HUES48 (cell line): ENCODE results near the gene TULP4.

Experiments used
- H3K27ac ChIP-seq: one replicate; pipeline ENCODE4 v1.7.0; 2013; ENCODE audit warnings: low read depth, low read length, inconsistent platforms
- H3K27me3 ChIP-seq: 2 replicates; pipeline ENCODE4 v1.6.1; 2013; ENCODE audit warnings: mild to moderate bottlenecking, low read length; ENCODE audit not compliant: control insufficient read depth, insufficient read depth
- H3K36me3 ChIP-seq: 2 replicates; pipeline ENCODE4 v1.6.1; 2013; ENCODE audit warnings: low read length; ENCODE audit not compliant: control insufficient read depth, insufficient read depth
- H3K4me1 ChIP-seq: 2 replicates; pipeline ENCODE4 v1.6.1; 2013; ENCODE audit warnings: mild to moderate bottlenecking, low read length; ENCODE audit not compliant: control insufficient read depth, insufficient read depth
- H3K4me3 ChIP-seq: 2 replicates; pipeline ENCODE4 v1.5.1; 2013; ENCODE audit warnings: mild to moderate bottlenecking, low read depth, low read length
- H3K9ac ChIP-seq: 2 replicates; pipeline ENCODE4 v1.6.1; 2013; ENCODE audit warnings: mild to moderate bottlenecking, low read depth, low read length, moderate library complexity
- H3K9me3 ChIP-seq: 2 replicates; pipeline ENCODE4 v1.6.1; 2013; ENCODE audit warnings: low read length; ENCODE audit not compliant: control insufficient read depth, insufficient read depth

The TULP4 gene, protein sequence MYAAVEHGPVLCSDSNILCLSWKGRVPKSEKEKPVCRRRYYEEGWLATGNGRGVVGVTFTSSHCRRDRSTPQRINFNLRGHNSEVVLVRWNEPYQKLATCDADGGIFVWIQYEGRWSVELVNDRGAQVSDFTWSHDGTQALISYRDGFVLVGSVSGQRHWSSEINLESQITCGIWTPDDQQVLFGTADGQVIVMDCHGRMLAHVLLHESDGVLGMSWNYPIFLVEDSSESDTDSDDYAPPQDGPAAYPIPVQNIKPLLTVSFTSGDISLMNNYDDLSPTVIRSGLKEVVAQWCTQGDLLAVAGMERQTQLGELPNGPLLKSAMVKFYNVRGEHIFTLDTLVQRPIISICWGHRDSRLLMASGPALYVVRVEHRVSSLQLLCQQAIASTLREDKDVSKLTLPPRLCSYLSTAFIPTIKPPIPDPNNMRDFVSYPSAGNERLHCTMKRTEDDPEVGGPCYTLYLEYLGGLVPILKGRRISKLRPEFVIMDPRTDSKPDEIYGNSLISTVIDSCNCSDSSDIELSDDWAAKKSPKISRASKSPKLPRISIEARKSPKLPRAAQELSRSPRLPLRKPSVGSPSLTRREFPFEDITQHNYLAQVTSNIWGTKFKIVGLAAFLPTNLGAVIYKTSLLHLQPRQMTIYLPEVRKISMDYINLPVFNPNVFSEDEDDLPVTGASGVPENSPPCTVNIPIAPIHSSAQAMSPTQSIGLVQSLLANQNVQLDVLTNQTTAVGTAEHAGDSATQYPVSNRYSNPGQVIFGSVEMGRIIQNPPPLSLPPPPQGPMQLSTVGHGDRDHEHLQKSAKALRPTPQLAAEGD (N-terminal part only)

DNA sequence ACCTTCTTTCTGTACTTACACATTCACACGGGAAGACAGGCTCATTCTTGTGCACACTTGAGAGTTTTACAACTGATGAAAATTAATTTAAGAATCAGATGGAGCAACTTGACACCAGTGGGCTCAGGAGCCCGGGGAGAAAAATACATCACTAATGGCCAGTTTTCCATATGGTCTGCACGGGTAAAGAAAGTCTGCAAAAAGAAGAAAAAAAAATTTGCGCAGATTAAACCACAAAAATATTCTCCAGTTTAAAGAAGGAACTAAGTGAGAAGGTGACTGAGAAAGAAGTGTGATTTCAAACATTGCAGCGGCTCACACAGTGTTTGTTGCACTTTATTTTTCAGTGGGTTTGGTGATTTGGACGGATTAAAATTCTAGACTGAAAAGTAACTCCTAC lies at the start of gene TULP4:
Gene TULP4, plus strand, starts transcription at position 301 of the 400 bp plus-strand sequence. CDS start 1,552 bp downstream, outside the sequence.
- H3K36me3 ChIP-seq, result peaks cover 11% of the 10 kb centered on the region
- H3K9ac ChIP-seq, result no peak within 1 kb of the TSS
- no peaks in the 10 kb centered on the region for H3K4me1 ChIP-seq
- H3K27me3 ChIP-seq, result no peaks in the 10 kb centered on the region
- no peak within 1 kb of the TSS for H3K27ac ChIP-seq
- peaks cover 4% of the 10 kb centered on the region; the same call in 1 of the 2 replicates for H3K9me3 ChIP-seq
- no peak within 1 kb of the TSS for H3K4me3 ChIP-seq

DNA sequence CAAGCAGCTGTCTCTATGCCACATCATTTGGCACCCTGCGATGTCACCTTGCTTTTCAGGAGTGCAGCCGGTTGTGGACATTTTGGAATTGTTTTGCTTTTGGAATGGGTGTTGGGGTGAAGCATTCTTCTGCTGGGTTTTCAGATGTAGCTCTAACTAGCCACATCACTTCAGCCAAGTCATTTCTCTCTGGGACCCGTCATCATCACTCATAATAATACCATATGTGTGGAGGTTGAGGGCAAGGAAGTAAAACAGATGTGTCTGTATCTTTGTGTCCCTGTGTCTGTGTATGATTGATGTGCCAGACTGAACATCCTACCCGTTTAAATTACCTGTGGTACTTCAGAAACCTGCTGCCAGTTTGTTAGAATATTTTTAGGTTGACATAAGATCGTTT lies 49.5 kb upstream of the TULP4 start:
- peaks cover 7% of the 10 kb centered on the region; the same call in 1 of the 2 replicates for H3K36me3 ChIP-seq
- H3K27ac ChIP-seq, result no peak overlapping the region
- no peaks in the 10 kb centered on the region for H3K27me3 ChIP-seq
- no peaks in the 10 kb centered on the region for H3K9me3 ChIP-seq
- no peak overlapping the region for H3K4me3 ChIP-seq
- H3K4me1 ChIP-seq, result no peaks in the 10 kb centered on the region
- H3K9ac ChIP-seq, result no peak overlapping the region

DNA sequence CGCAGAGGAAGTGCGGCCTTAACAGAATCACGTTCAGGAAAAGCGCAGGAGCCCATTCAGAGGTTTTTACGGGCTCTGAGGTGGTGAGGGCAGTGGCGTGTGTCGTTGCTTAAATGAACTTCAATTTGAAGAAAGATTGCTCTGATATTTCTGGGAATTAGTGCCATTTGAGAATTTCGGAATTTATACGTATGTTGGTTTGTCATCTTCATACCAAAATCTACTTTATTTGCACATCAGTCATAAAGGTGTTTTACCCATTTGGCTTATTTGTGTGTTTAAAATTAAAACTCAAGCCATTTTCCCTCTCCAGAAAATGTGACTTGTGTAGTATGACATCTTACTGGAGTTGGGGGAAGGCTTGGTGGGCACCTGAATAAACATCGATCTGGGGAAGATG lies 48.1 kb upstream of the TULP4 start:
- Histone ChIP-seq H3K4me1 (peaks cover 10% of the 10 kb centered on the region), H3K4me3 (no peak overlapping the region), H3K27me3 (no peaks in the 10 kb centered on the region), H3K9me3 (no peaks in the 10 kb centered on the region), H3K9ac (no peak overlapping the region), H3K27ac (no peak overlapping the region), H3K36me3 (peaks cover 7% of the 10 kb centered on the region; the same call in 1 of the 2 replicates)

DNA sequence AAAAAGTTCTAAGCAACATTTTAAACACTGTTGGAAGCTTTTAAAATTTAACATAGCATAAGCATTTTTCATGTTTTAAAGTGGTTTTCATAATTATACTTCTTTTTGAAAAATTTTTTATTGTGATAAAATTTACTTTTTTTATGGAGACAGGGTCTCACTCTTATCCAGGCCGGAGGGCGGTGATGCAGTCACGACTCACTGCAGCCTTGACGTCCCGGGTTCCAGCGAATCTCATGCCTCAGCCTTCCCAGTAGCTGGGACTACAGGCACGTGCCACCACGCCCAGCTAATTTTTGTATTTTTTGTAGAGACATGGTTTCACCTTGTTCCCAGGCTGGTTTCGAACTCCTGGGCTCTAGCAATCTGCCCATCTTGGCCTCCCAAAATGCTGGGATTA lies 46.1 kb upstream of the TULP4 start:
- Histone ChIP-seq H3K4me1 (peaks cover 19% of the 10 kb centered on the region), H3K9me3 (no peaks in the 10 kb centered on the region), H3K4me3 (no peak overlapping the region), H3K27me3 (no peaks in the 10 kb centered on the region), H3K9ac (no peak overlapping the region), H3K36me3 (peaks cover 7% of the 10 kb centered on the region; the same call in 1 of the 2 replicates), H3K27ac (no peak overlapping the region)

DNA sequence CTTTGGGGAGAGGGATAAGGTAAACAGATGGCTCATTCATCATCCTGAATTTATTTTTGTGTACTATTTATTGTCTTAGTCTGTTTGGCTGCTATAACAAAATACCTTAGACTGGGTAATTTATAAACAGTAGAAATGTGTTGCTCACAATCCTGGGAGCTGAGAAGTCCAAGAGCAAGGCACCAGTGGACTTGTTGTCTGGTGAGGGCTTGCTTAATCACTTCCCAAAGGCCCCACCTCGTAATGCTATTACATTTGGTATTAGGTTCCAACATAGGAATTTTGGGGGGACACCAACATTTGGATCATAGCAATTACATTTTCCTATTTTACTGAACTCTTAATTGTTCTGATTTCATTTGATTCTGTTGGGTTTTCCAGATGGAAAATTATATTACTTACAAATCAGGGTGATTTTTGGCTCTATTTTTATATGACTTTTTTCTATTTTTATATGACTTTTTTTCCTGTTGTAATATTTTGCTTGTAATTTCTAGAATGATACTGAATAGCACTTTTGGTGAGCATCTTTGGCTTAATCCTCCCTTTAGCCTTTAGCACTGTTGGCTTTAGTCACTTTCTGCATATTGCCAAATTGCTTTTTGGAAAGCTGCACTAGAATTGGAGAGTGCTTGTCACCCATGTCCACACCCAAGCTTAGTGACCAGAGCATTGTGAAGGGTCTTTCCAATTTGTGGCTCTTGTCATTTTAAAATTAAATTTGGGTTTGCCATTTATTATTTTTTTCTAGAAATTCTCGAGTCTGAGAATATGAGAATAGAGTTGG lies 43.7 kb upstream of the TULP4 start:
- Histone ChIP-seq H3K9ac (no peak overlapping the region), H3K9me3 (no peaks in the 10 kb centered on the region), H3K4me1 (peaks cover 19% of the 10 kb centered on the region), H3K36me3 (no peaks in the 10 kb centered on the region), H3K27me3 (no peaks in the 10 kb centered on the region), H3K27ac (no peak overlapping the region), H3K4me3 (no peak overlapping the region)

DNA sequence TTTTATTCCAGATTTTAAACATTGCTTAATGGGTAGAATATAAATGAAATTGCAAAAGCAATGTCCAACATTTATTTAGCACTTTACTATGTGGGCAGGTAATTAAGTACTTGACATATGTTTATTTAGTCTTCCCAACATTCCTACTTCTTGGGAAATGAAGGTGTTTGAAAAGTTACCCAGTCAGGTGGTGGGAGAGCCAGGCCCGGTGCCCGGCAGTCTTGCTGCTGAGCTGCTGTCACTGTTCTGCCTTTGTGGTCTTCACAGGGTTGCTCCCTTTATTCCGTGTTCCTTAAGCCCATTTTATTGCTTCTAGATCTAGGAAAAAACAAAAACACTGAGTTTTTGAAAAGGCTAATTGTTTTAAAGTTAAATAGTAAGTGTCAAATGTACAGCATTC lies 42.6 kb upstream of the TULP4 start:
- peaks cover 19% of the 10 kb centered on the region for H3K4me1 ChIP-seq
- no peak overlapping the region for H3K9ac ChIP-seq
- no peak overlapping the region for H3K4me3 ChIP-seq
- no peak overlapping the region for H3K27ac ChIP-seq
- H3K27me3 ChIP-seq, result no peaks in the 10 kb centered on the region
- H3K36me3 ChIP-seq, result no peaks in the 10 kb centered on the region
- no peaks in the 10 kb centered on the region for H3K9me3 ChIP-seq

DNA sequence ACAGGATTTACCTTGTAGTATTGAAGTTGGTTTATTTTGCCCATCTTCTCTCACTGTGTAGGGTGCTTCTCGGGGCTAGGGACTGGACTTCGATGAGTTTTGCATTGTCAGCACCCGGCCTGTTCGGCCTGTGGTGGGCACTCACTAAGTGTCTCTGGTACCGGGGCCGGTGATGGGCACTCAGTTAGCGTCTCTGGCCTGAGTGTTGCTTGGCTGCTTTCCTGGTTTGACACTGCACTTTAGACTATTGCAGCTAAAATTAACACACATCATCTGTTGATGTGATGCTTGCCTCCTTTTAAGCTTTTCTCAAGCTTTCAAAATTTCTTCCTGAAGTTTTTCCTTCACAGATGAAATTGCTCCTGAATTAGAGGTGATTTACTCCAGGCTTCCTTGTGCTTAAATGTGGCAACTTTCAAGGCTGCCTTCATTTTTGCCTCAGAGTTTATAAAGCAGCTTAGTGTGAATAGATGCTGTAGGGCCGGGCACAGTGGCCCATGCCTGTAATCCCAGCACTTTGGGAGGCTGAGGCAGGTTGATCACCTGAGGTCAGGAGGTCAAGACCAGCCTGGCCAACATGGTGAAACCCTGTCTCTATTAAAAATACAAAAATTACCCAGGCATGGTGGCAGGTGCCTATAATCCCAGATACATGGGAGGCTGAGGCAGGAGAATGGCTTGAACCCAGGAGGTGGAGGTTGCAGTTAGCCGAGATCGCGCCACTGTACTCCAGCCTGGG lies 41.7 kb upstream of the TULP4 start:
- Histone ChIP-seq H3K27ac (no peak overlapping the region), H3K27me3 (no peaks in the 10 kb centered on the region), H3K9ac (no peak overlapping the region), H3K36me3 (no peaks in the 10 kb centered on the region), H3K9me3 (no peaks in the 10 kb centered on the region), H3K4me3 (no peak overlapping the region), H3K4me1 (peaks cover 19% of the 10 kb centered on the region)

DNA sequence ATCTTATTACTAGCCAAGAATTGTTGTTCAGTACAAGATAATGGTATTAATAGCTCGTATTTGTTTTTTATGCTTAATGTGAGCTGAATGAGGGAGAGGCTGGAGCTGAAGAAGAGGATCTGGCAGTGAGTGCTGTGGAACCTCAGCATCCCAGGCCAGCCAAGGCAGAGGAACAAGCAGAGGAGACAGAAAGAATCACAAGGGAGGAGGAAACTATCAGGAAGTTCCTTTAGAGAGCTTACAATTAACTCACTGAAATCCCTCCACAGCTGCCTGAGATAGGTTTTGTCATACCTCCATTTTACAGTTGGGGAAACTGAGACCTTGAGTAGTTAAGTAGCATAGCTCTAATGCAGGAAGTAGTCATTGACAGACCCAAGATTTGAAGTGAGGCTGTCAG lies 39.9 kb upstream of the TULP4 start:
- no peaks in the 10 kb centered on the region for H3K9me3 ChIP-seq
- H3K27me3 ChIP-seq, result no peaks in the 10 kb centered on the region
- no peak overlapping the region for H3K27ac ChIP-seq
- H3K4me3 ChIP-seq, result no peak overlapping the region
- H3K4me1 ChIP-seq, result peaks cover 19% of the 10 kb centered on the region
- H3K9ac ChIP-seq, result no peak overlapping the region
- H3K36me3 ChIP-seq, result no peaks in the 10 kb centered on the region

DNA sequence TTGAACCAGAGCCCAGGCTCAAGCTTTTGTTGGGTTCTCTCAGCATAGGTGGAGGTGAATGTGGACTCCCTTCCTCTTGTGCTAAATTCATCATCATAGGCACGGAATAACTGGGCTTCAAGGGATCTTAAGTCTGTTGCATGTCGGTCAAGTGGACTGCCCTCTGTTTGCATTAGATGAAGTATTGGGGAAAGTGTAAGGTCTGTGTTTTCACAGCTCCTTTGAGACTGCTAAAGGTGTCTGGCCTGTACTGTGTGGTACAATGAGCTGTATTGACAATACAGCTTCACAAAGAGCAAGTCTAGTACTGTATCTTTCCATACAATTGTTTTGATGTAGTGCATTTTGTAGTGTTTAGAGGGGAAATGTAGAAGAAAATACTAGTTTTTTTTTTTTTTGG lies 34.3 kb upstream of the TULP4 start:
- Histone ChIP-seq H3K4me1 (peaks cover 3% of the 10 kb centered on the region), H3K27ac (no peak overlapping the region), H3K27me3 (no peaks in the 10 kb centered on the region), H3K36me3 (no peaks in the 10 kb centered on the region), H3K9ac (no peak overlapping the region), H3K4me3 (no peak overlapping the region), H3K9me3 (no peaks in the 10 kb centered on the region)

DNA sequence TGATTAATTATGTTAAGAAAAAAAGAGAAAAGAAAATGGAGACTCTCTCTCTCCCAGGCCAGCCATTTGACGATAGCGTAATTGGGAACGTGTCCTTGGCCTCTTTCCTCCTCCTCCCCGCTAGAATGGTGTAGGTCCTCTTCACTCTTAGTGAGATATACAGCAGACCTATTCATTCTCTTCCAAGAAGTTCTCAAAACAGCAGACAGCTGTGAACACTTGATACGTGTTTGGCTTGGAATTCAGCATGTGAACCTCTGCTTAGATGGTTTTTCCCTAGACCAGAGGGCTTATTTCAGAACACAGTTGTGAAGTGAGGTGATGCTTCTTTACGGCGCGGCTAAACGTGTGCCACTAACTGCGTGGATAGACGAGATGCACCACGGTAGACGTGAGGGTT lies 32.6 kb upstream of the TULP4 start:
- Histone ChIP-seq H3K4me1 (peaks cover 20% of the 10 kb centered on the region), H3K9ac (no peak overlapping the region), H3K27ac (no peak overlapping the region), H3K9me3 (no peaks in the 10 kb centered on the region), H3K4me3 (no peak overlapping the region), H3K27me3 (no peaks in the 10 kb centered on the region), H3K36me3 (no peaks in the 10 kb centered on the region)
